ENCODE measurements around the gene WSCD1.

Gene WSCD1

GRCh38 chr17:6165806-6166205, 95.6 kb downstream of the WSCD1 start:
- no peak for TF ChIP-seq SIN3A (IDR thresholded peaks at IDR 0.05; ENCODE audit: borderline replicate concordance, insufficient read depth, low read length)
- TF ChIP-seq TAF1 (IDR thresholded peaks at IDR 0.05; ENCODE audit: borderline replicate concordance, insufficient read depth, low read length), result no peak
- TF ChIP-seq POLR2AphosphoS5 (IDR thresholded peaks at IDR 0.05; ENCODE audit: low read depth, low read length), result no peak
- no peak for TF ChIP-seq REST (IDR thresholded peaks at IDR 0.05; ENCODE audit: insufficient read depth in 1 of 2, low read depth in 2 of 2, low read length in 2 of 2)
- TF ChIP-seq FOXP2 (optimal IDR thresholded peaks at IDR 0.05; ENCODE audit: borderline replicate concordance, extremely low read depth, extremely low read length, insufficient read depth), result no peak

- TF ChIP-seq REST (IDR thresholded peaks at IDR 0.05; ENCODE audit: insufficient read depth in 1 of 2, low read depth in 2 of 2, low read length in 2 of 2) (0 out of 4 replicates have a peak, but pooled peaks of 1 of the 2 experiments have one; percentile 13), SIN3A (IDR thresholded peaks at IDR 0.05; ENCODE audit: borderline replicate concordance, insufficient read depth, low read length) (no peak)
These were observed 96.5 kb downstream of the WSCD1 start for GRCh38 chr17:6166492-6167179.

GRCh38 chr17:6168296-6168695, 98.1 kb downstream of the WSCD1 start:
- TF ChIP-seq FOXP2 (optimal IDR thresholded peaks at IDR 0.05; ENCODE audit: borderline replicate concordance, extremely low read depth, extremely low read length, insufficient read depth) (no peak), SIN3A (IDR thresholded peaks at IDR 0.05; ENCODE audit: borderline replicate concordance, insufficient read depth, low read length) (no peak), REST (IDR thresholded peaks at IDR 0.05; ENCODE audit: insufficient read depth in 1 of 2, low read depth in 2 of 2, low read length in 2 of 2) (no peak), POLR2AphosphoS5 (IDR thresholded peaks at IDR 0.05; ENCODE audit: low read depth, low read length) (no peak), TAF1 (IDR thresholded peaks at IDR 0.05; ENCODE audit: borderline replicate concordance, insufficient read depth, low read length) (no peak)

- no peak for TF ChIP-seq POLR2AphosphoS5 (IDR thresholded peaks at IDR 0.05; ENCODE audit: low read depth, low read length)
- no peak for TF ChIP-seq FOXP2 (optimal IDR thresholded peaks at IDR 0.05; ENCODE audit: borderline replicate concordance, extremely low read depth, extremely low read length, insufficient read depth)
- no peak for TF ChIP-seq SIN3A (IDR thresholded peaks at IDR 0.05; ENCODE audit: borderline replicate concordance, insufficient read depth, low read length)
- TF ChIP-seq TAF1 (IDR thresholded peaks at IDR 0.05; ENCODE audit: borderline replicate concordance, insufficient read depth, low read length), result no peak
- TF ChIP-seq REST (IDR thresholded peaks at IDR 0.05; ENCODE audit: insufficient read depth in 1 of 2, low read depth in 2 of 2, low read length in 2 of 2), result no peak
These were observed 100.2 kb downstream of the WSCD1 start for GRCh38 chr17:6170349-6170748.
